CD14-positive monocyte (primary cell): ENCODE measurements around the gene CDO1. TPM values are rescaled to one million over a fixed set of nuclear protein-coding genes. Genes with fewer than 3 reads are reported as not detected.

Experiments
- DNase-seq, 3 donors: peaks; one replicate each; pipeline ENCODE4 v3.0.0-alpha.2; 2011 to 2022
- H2AFZ ChIP-seq: 2 replicates; pipeline ENCODE4 v1.6.0; 2012; ENCODE audit warnings: mild to moderate bottlenecking, low read depth, low read length, inconsistent platforms; ENCODE audit not compliant: insufficient read depth, poor library complexity, severe bottlenecking
- H3K27ac ChIP-seq, 2 donors: 1 replicate in 1 of 2; 2 replicates in 1 of 2; pipeline ENCODE4 v1.5.1; 2012 to 2013; ENCODE audit warnings: low read length in 2 of 2, control low read depth in 1 of 2, inconsistent platforms in 1 of 2, low read depth in 1 of 2, mild to moderate bottlenecking in 1 of 2
- H3K27me3 ChIP-seq, 2 donors: one replicate each; pipeline versions ENCODE4 v1.6.0 to v1.6.1; 2011 to 2013; ENCODE audit warnings: low read length in 2 of 2; ENCODE audit not compliant: control insufficient read depth in 2 of 2, insufficient read depth in 2 of 2
- H3K36me3 ChIP-seq, 2 donors: replicated peaks in 1 of 2; 1 replicate in 1 of 2; 2 replicates in 1 of 2; pipeline versions ENCODE4 v1.5.1 to v1.6.1; 2012 to 2013; ENCODE audit warnings: low read length in 2 of 2, control low read depth in 1 of 2, inconsistent platforms in 1 of 2, mild to moderate bottlenecking in 1 of 2; ENCODE audit not compliant: insufficient read depth in 2 of 2, control insufficient read depth in 1 of 2
- H3K4me1 ChIP-seq, 2 donors: 1 replicate in 1 of 2; 2 replicates in 1 of 2; pipeline versions ENCODE4 v1.5.1 to v1.6.1; 2012 to 2013; ENCODE audit warnings: low read length in 2 of 2, control low read depth in 1 of 2, inconsistent platforms in 1 of 2, mild to moderate bottlenecking in 1 of 2, moderate library complexity in 1 of 2; ENCODE audit not compliant: insufficient read depth in 2 of 2, control insufficient read depth in 1 of 2
- H3K4me2 ChIP-seq: replicated peaks from 2 replicates; pipeline ENCODE3; 2012; ENCODE audit warnings: low read length, moderate library complexity, mild to moderate bottlenecking; ENCODE audit not compliant: poor library complexity, severe bottlenecking; ENCODE audit errors: extremely low read depth
- H3K4me3 ChIP-seq, 3 experiments: fragments of 200-600 bp in 1 of 3; sonication (generic) in 1 of 3; replicated peaks in 1 of 3; 1 replicate in 2 of 3; 2 replicates in 1 of 3; pipeline ENCODE4 v1.5.1; 2011 to 2013; ENCODE audit warnings: low read length in 3 of 3, mild to moderate bottlenecking in 3 of 3, control low read depth in 2 of 3, low read depth in 2 of 3, inconsistent platforms in 1 of 3, moderate library complexity in 1 of 3
- H3K79me2 ChIP-seq: 2 replicates; pipeline ENCODE4 v1.6.0; 2012; ENCODE audit warnings: mild to moderate bottlenecking, control low read depth, inconsistent platforms, low read length, moderate library complexity; ENCODE audit not compliant: insufficient read depth
- H3K9ac ChIP-seq: 2 replicates; pipeline ENCODE4 v1.6.0; 2017; ENCODE audit warnings: low read length, mild to moderate bottlenecking; ENCODE audit not compliant: insufficient read depth, poor library complexity, severe bottlenecking
- H3K9me3 ChIP-seq, 2 donors: replicated peaks in 1 of 2; 1 replicate in 1 of 2; 2 replicates in 1 of 2; pipeline versions ENCODE4 v1.5.1 to v1.6.1; 2012 to 2013; ENCODE audit warnings: low read length in 2 of 2, control low read depth in 1 of 2; ENCODE audit not compliant: control insufficient read depth in 1 of 2, insufficient read depth in 1 of 2
- H4K20me1 ChIP-seq: 2 replicates; pipeline ENCODE4 v1.6.0; 2012; ENCODE audit warnings: mild to moderate bottlenecking, low read length, control low read depth, moderate library complexity; ENCODE audit not compliant: insufficient read depth
- H3K27ac Mint-ChIP-seq, 7 donors: one replicate each; pipeline ENCODE4 v1.8.0; 2020; ENCODE audit warnings: mild to moderate bottlenecking in 7 of 7, mixed read lengths in 7 of 7, moderate library complexity in 6 of 7, inconsistent platforms in 2 of 7
- H3K27me3 Mint-ChIP-seq, 3 donors: one replicate each; pipeline ENCODE4 v1.8.0; 2021 to 2022; ENCODE audit warnings: low read depth in 3 of 3, mild to moderate bottlenecking in 3 of 3, mixed read lengths in 3 of 3, moderate library complexity in 3 of 3, inconsistent platforms in 1 of 3
- H3K36me3 Mint-ChIP-seq, 2 donors: one replicate each; pipeline ENCODE4 v1.8.0; 2020; ENCODE audit warnings: mixed read lengths in 2 of 2, inconsistent platforms in 1 of 2, mild to moderate bottlenecking in 1 of 2
- H3K4me1 Mint-ChIP-seq: one replicate; pipeline ENCODE4 v1.8.0; 2020; ENCODE audit warnings: mild to moderate bottlenecking, mixed read lengths
- H3K4me3 Mint-ChIP-seq, 2 donors: one replicate each; pipeline ENCODE4 v1.8.0; 2020; ENCODE audit warnings: mild to moderate bottlenecking in 2 of 2, mixed read lengths in 2 of 2, moderate library complexity in 1 of 2
- H3K9me3 Mint-ChIP-seq, 7 donors: one replicate each; pipeline ENCODE4 v1.8.0; 2020 to 2022; ENCODE audit warnings: mixed read lengths in 7 of 7, mild to moderate bottlenecking in 6 of 7, moderate library complexity in 6 of 7, inconsistent platforms in 2 of 7
- CTCF ChIP-seq: fragments of 200-600 bp; IDR thresholded peaks from one replicate; pipeline ENCODE4 v1.8.0; 2022; ENCODE audit warnings: antibody characterized with exemption, mild to moderate bottlenecking
- WGBS: methylation state at CpG from one replicate; pipeline ENCODE4 v1.1.5; 2013; ENCODE audit warnings: missing lambda C conversion rate; ENCODE audit not compliant: insufficient coverage; 5-methylcytosine and 5-hydroxymethylcytosine counted together
- intact Hi-C, 2 donors: fragments of 100-400 bp; cut with micrococcal nuclease; formaldehyde crosslinking; loops; one replicate each; pipeline versions ENCODE4 v1.15.0 to v1.15.1; 2023
- polyA plus RNA-seq, 3 donors: library from polyadenylated mRNA; depleted of rRNA in 1 of 3; unstranded in 2 of 3; stranded (reverse) in 1 of 3; fragments of 300-500 nt in 2 of 3; fragments of >200 nt in 1 of 3; fragmentation: Illumina TruSeq in 2 of 3; gene quantifications; 1 replicate in 2 of 3; 2 replicates in 1 of 3; pipeline ENCODE4 v1.2.3, GENCODE V29; 2012 to 2021

CDO1 gene
- polyA plus RNA-seq, 3 donors: not detected

- Mint-ChIP-seq H3K4me3 (no peak overlapping the region), H3K4me1 (no peaks in the 10 kb centered on the region), H3K27me3 (peaks cover 0 to 1% (median 0%) of the 10 kb centered on the region in 3 donors), H3K9me3 (peaks cover 0 to 7% (median 0%) of the 10 kb centered on the region in 7 donors), H3K27ac (no peak overlapping the region), H3K36me3 (no peaks in the 10 kb centered on the region)
- no CpG with 5 or more reads among the region's 1 CpG for WGBS
- H3K79me2 ChIP-seq: no peaks in the 10 kb centered on the region
- H3K27ac ChIP-seq: no peak overlapping the region
- H3K4me1 ChIP-seq: no peaks in the 10 kb centered on the region
- H2AFZ ChIP-seq: no peak overlapping the region
- peaks cover 0 to 3% of the 10 kb centered on the region in 2 donors for H3K9me3 ChIP-seq
- no peaks in the 10 kb centered on the region for H3K36me3 ChIP-seq
- no peak overlapping the region for H3K9ac ChIP-seq
- H3K4me2 ChIP-seq: no peak overlapping the region
- H3K4me3 ChIP-seq: no peak overlapping the region
- intact Hi-C loops: no loop called here
- TF ChIP-seq CTCF: no peak
- DNase-seq: no peak
- H4K20me1 ChIP-seq: no peaks in the 10 kb centered on the region
- no peaks in the 10 kb centered on the region for H3K27me3 ChIP-seq
Observed at GRCh38 chr5:115766608-115767007, 49.9 kb downstream of the CDO1 start.

GRCh38 chr5:115758356-115758755, 58.1 kb downstream of the CDO1 start:
- Mint-ChIP-seq H3K36me3 (no peaks in the 10 kb centered on the region), H3K4me3 (no peak overlapping the region), H3K4me1 (no peaks in the 10 kb centered on the region), H3K27me3 (peaks cover 0 to 2% (median 2%) of the 10 kb centered on the region in 3 donors), H3K27ac (no peak overlapping the region), H3K9me3 (peaks cover 3 to 18% (median 6%) of the 10 kb centered on the region in 7 donors)
- no peak for TF ChIP-seq CTCF
- Histone ChIP-seq H3K4me2 (no peak overlapping the region), H4K20me1 (no peaks in the 10 kb centered on the region), H3K9me3 (peaks cover 0 to 3% of the 10 kb centered on the region in 2 donors), H3K27me3 (no peaks in the 10 kb centered on the region), H2AFZ (no peak overlapping the region), H3K27ac (no peak overlapping the region), H3K9ac (no peak overlapping the region), H3K4me3 (no peak overlapping the region), H3K36me3 (no peaks in the 10 kb centered on the region), H3K79me2 (no peaks in the 10 kb centered on the region), H3K4me1 (no peaks in the 10 kb centered on the region)
- 67% methylated on average over 3 of the region's 5 CpGs for WGBS
- no peak for DNase-seq
- intact Hi-C loops: no loop called here
